HG03432 (cell line): ENCODE data around the gene MRPS18A.
A peak's percentile ranks its signal among the peaks of the same experiment; 100 is the strongest.
"Not testable (repeated sequence)": the region's sequence is repeated elsewhere in the genome, so short reads cannot be mapped to it uniquely, and the experiment has no call there.

Experiments used
- ATAC-seq: cut with Tn5 transposase; IDR thresholded peaks from one replicate; pipeline ENCODE4 v1.9.1; 2021; ENCODE audit warnings: mild to moderate bottlenecking, moderate library complexity; ENCODE audit not compliant: unreplicated experiment

MRPS18A gene

GRCh38 chr6:43671801-43672690 lies 15.5 kb downstream of the MRPS18A start:
- no peak for ATAC-seq

GRCh38 chr6:43671011-43671800 lies 16.4 kb downstream of the MRPS18A start:
- no peak for ATAC-seq

GRCh38 chr6:43670623-43670986 lies 17.0 kb downstream of the MRPS18A start:
- no peak for ATAC-seq

- ATAC-seq, result no peak
These were observed 17.5 kb downstream of the MRPS18A start for GRCh38 chr6:43669922-43670622.

GRCh38 chr6:43669050-43669921 lies 18.3 kb downstream of the MRPS18A start:
- ATAC-seq, result no peak

GRCh38 chr6:43668151-43669028 lies 19.2 kb downstream of the MRPS18A start:
- peak; percentile 72 for ATAC-seq

GRCh38 chr6:43667245-43668150 lies 20.1 kb downstream of the MRPS18A start:
- peak; percentile 44 for ATAC-seq

- ATAC-seq, result no peak
These were observed 21.2 kb downstream of the MRPS18A start for GRCh38 chr6:43666196-43666920.

GRCh38 chr6:43665376-43665775 lies 22.2 kb downstream of the MRPS18A start:
- ATAC-seq, result no peak

- ATAC-seq, result not testable (repeated sequence)
These were observed 24.6 kb downstream of the MRPS18A start for GRCh38 chr6:43662948-43663347.

- no peak for ATAC-seq
These were observed 29.4 kb downstream of the MRPS18A start for GRCh38 chr6:43658161-43658560.

- no peak for ATAC-seq
These were observed 30.3 kb downstream of the MRPS18A start for GRCh38 chr6:43657221-43657802.

GRCh38 chr6:43652822-43653221 lies 34.8 kb downstream of the MRPS18A start:
- ATAC-seq, result not testable (repeated sequence)

GRCh38 chr6:43648248-43648647 lies 39.3 kb downstream of the MRPS18A start:
- ATAC-seq, result no peak

GRCh38 chr6:43647613-43648012 lies 40.0 kb downstream of the MRPS18A start:
- no peak for ATAC-seq

- ATAC-seq, result no peak
These were observed 42.0 kb downstream of the MRPS18A start for GRCh38 chr6:43645613-43645964.

GRCh38 chr6:43644940-43645612 lies 42.5 kb downstream of the MRPS18A start, which contains the start of gene RSPH9:
Gene RSPH9 (plus strand): TSS chr6:43645036. CDS start chr6:43645099, 63 bp downstream.
- peak; percentile 67 for ATAC-seq
